Neutrophil (primary cell): ENCODE results near the gene FOXN4.
"Not testable (repeated sequence)": the region's sequence is repeated elsewhere in the genome, so short reads cannot be mapped to it uniquely, and the experiment has no call there.

Experiments
- H3K27ac ChIP-seq: fragments of 200-600 bp; sonication (generic); 2 replicates; pipeline ENCODE4 v1.5.1; 2016; ENCODE audit warnings: mild to moderate bottlenecking, moderate library complexity
- H3K27me3 ChIP-seq: fragments of 200-600 bp; sonication (generic); 2 replicates; pipeline ENCODE4 v1.6.0; 2016; ENCODE audit warnings: mild to moderate bottlenecking
- H3K36me3 ChIP-seq: fragments of 200-600 bp; sonication (generic); 2 replicates; pipeline ENCODE4 v1.5.1; 2017
- H3K4me1 ChIP-seq, 2 experiments: fragments of 200-600 bp in 1 of 2; sonication (generic) in 1 of 2; 1 replicate in 1 of 2; 2 replicates in 1 of 2; pipeline versions ENCODE4 v1.5.1 to v1.6.1; 2013 to 2016; ENCODE audit warnings: low read depth in 1 of 2, low read length in 1 of 2, mild to moderate bottlenecking in 1 of 2, moderate library complexity in 1 of 2; ENCODE audit not compliant: control insufficient read depth in 1 of 2, insufficient read depth in 1 of 2
- H3K4me3 ChIP-seq, 2 experiments: fragments of 200-600 bp in 1 of 2; sonication (generic) in 1 of 2; 1 replicate in 1 of 2; 2 replicates in 1 of 2; pipeline ENCODE4 v1.5.1; 2013 to 2016; ENCODE audit warnings: low read depth in 1 of 2, low read length in 1 of 2, mild to moderate bottlenecking in 1 of 2, moderate library complexity in 1 of 2
- H3K9me3 ChIP-seq: fragments of 200-600 bp; sonication (generic); 2 replicates; pipeline ENCODE4 v1.5.1; 2016
- CTCF ChIP-seq: fragments of 200-600 bp; sonication (generic); IDR thresholded peaks from 2 replicates; pipeline ENCODE4 v1.5.1; 2016; ENCODE audit warnings: antibody characterized with exemption

Gene FOXN4

GRCh38 chr12:109331301-109331952 is 22.3 kb upstream of the FOXN4 start:
- Histone ChIP-seq H3K4me3 (no peak overlapping the region), H3K36me3 (no peaks in the 10 kb centered on the region), H3K27me3 (peaks cover 7% of the 10 kb centered on the region), H3K27ac (no peak overlapping the region), H3K9me3 (no peaks in the 10 kb centered on the region), H3K4me1 (no peaks in the 10 kb centered on the region)
- no peak for TF ChIP-seq CTCF

DNA sequence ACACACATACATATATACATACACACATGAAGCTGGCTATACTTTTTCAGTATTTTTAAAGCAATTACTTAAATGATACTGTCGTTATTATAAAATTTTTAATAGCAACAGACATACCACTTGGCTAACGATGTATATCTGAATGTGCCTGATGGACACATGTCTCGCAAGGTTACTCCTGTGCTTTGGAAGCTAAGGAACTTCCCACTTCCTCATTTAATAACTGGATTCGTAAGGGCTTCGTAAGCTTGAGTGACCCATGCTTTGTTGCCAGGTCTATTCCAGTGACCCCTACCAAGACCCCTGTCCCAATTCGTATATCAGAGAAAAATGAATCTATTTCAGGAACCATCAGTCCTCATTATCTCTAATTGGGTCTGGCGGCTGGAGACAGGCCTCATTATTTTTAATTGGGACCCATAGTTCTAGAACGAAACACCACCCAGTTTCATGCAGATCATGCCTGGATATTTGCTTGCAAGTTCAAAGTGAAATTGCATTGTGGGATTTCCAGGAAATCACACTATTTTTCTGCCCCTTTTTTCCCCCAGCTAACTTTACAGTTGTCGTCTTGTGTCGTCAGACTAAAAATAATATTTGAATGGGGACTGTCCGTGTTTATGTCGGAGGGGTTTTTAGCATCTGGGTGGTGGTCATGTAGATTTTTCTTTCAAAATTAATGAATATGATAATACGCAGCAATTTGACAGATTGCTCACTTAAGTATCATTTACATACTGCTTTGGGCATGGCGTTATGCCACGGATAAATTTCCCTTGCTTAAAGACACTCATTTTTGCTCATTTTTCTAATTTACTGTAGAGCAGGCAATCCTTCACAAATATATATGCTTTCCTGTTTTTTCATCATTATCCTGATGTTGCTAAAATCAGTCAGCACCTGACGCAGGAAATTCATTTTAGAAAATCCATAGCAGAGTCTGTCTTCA is 21.5 kb upstream of the FOXN4 start:
- Histone ChIP-seq H3K36me3 (no peaks in the 10 kb centered on the region), H3K4me3 (no peak overlapping the region), H3K27me3 (peaks cover 14% of the 10 kb centered on the region), H3K9me3 (no peaks in the 10 kb centered on the region), H3K27ac (no peak overlapping the region), H3K4me1 (no peaks in the 10 kb centered on the region)
- TF ChIP-seq CTCF, result no peak

DNA sequence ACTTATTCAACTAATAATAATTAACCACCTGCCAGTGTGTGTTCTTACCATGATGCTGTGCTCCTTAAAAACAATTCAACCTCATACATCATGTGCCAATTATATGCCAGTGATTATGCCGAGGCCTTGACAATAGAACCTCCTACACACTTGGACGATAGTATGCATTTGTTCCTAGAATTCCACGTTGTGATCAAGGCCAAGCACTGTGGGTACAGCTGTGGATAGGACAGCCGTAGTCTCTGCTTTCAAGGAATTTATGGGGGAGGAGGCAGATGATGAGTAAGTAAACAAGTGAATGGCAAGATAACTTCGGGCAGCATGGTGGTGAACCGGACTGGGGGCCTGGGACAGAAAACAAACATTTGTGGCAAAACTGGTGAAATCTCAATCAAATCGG is 20.6 kb upstream of the FOXN4 start:
- Histone ChIP-seq H3K36me3 (no peaks in the 10 kb centered on the region), H3K9me3 (no peaks in the 10 kb centered on the region), H3K4me3 (no peak overlapping the region), H3K27me3 (peaks cover 22% of the 10 kb centered on the region), H3K27ac (no peak overlapping the region), H3K4me1 (no peaks in the 10 kb centered on the region)
- no peak for TF ChIP-seq CTCF

DNA sequence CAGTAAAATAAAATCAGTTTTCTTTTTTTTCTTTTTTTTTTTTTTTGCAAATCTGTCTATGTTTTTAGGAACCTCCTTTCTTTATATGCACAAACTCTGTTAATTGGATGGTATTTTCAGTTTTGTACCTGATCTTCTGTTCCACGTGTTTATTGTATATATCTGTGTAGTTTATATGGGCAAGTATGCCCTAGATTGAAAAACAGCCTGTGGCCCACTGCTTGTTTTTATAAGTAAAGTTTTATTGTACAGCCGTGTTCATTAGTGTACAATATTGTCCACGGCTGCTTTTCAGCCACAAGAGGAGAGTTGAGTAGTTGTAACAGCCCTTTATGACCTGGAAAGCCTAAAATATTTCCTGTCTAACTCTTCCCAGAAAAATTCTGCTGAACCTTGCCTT is 19.9 kb upstream of the FOXN4 start:
- no peaks in the 10 kb centered on the region for H3K4me1 ChIP-seq
- H3K27ac ChIP-seq, result no peak overlapping the region
- no peak for TF ChIP-seq CTCF
- peaks cover 29% of the 10 kb centered on the region for H3K27me3 ChIP-seq
- H3K36me3 ChIP-seq, result no peaks in the 10 kb centered on the region
- H3K4me3 ChIP-seq, result no peak overlapping the region
- no peaks in the 10 kb centered on the region for H3K9me3 ChIP-seq

DNA sequence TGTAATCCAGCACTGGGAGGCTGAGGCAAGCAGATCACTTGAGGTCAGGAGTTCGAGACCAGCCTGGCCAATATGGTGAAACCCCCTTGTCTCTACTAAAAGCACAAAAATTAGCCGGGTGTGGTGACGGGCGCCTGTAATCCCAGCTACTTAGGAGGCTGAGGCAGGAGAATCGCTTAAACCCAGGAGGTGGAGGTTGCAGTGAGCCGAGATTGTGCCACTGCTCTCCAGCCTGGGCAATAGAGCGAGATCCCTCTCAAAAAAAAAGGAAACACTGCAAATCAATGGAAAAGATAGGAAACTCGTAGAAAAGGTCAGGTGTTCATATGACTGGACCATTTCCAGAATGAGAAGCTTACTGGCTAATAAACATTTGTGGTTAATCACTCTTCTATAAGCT is 12.2 kb upstream of the FOXN4 start:
- H3K4me1 ChIP-seq, H3K36me3 ChIP-seq, H3K4me3 ChIP-seq, H3K9me3 ChIP-seq, H3K27ac ChIP-seq: not testable (repeated sequence)
- peaks cover 86% of the 10 kb centered on the region for H3K27me3 ChIP-seq
